NCI-H345 (cell line): ENCODE measurements around the gene C2orf42.
"Not testable (repeated sequence)": the region's sequence is repeated elsewhere in the genome, so short reads cannot be mapped to it uniquely, and the experiment has no call there.

Source experiments
- DNase-seq: peaks from one replicate; lab custom pipeline; 2025; lab: John Stamatoyannopoulos, UW

The C2orf42 gene

GRCh38 chr2:70131344-70132143 lies 59.3 kb downstream of the C2orf42 start:
- not testable (repeated sequence) for DNase-seq

DNA sequence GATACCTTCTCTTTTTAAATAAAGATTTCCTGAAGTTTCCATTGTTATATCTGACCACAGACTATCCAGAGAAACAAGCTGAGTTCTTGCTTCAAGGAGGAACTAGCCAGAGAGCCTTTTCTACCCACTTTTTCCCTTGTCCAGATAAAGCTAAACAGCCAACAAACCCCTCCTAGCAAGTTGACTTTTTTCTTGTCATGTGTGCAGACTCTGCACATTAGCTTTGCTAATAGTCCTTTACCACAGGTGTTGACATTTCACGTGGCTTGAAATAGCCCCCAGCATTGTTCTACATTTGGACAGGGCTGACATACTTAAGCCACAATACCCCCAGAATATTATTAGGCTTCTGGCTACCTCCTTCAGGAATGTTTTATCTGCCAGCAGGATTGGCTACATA lies 62.8 kb downstream of the C2orf42 start:
- DNase-seq: no peak

GRCh38 chr2:70126413-70126812 lies 64.4 kb downstream of the C2orf42 start:
- DNase-seq: no peak

DNA sequence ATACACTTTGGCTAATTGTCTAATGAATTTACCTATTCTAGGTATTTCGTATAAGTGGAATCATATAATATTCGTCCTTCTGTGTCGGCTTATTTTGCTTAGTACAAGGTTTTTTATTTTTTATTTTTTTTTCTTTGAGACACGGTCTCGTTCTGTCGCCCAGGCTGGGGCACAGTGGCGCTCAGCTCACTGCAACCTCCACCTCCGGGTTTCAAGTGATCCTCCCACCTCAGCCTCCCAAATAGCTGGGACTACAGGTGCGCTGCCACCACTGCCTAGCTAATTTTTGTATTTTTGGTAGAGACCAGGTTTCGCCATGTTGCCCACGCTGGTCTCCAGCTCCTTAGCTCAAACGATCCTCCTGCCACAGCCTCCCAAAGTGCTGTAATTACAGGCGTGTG lies 65.3 kb downstream of the C2orf42 start:
- no peak for DNase-seq

DNA sequence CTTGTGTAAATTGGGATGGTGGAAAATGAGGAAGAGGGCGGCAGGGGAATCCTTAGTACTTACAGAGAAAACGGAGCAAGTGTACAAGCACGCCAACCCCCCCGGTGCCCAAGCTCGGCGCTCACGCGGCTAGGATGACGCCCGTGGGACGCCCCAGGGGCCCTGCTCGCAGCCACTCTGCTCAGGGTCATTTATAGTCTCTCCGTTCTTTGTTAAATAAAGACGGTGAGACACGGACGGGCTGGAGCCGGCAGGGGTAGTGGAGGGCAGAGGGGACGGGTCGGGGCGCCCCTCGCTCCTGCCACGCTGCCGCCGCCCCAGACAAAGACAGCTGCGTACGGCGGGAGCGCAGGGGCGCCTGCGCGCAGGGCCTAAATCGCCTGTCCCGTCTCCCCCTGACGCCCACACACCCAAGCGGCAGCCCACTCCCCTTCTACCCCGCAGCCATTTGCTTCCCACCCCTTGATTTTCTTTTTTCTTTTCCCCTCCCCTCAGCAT lies 65.8 kb downstream of the C2orf42 start:
- DNase-seq: peak; percentile 65

- no peak for DNase-seq
Observed at GRCh38 chr2:70123829-70124116, 67.0 kb downstream of the C2orf42 start.

GRCh38 chr2:70123051-70123828 lies 67.6 kb downstream of the C2orf42 start:
- no peak for DNase-seq

DNA sequence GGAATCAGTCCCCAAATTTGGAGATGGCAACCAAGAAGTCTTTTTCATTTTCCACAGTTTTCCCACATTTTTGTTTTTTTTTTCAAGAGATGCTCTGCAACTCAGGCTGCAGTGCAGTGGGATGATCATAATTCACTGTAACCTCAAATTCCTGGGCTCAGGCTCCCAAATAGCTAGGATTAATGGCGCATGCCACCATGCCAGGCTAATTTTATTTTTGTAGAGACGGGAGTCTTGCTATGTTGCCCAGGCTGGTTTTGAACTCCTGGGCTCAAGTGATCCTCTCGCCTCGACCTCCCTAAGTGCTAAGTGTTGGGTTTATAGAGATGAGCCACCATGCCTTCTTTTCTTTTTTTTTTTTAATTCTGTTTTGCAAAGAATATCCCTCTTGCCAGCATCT lies 68.3 kb downstream of the C2orf42 start:
- DNase-seq: no peak

DNA sequence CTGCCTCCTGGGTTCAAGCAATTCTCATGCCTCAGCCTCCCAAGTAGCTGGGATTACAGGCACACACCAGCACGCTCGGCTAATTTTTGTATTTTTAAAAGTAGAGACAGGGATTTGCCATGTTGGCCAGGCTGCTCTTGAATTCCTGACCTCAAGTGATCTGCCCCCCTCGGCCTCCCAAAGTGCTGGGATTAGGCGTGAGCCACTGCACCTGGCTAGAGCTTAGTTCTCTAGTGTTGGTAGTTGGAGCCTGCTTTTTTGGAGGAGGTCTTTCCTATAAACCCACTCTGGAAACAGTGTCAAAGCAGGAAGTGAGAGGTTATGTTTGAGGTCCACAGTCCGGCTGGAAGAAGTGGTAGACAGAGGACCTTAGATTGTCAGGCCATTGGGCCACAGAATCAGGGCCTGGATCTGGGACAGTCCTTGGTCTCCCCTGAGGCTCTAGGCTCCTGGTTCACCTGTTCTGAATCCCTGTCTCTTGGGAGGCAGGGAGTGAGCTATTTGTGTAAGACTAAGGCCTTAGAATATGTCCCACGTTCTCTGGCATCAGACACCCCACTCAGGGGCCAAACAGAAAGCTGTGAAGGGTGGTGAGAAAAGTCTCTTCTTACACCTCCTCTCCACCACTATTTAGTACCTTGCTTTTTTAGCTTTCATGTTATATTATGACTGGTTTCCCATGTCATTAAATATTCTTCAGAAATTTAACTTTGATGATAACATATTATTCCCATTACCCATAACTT lies 69.0 kb downstream of the C2orf42 start:
- DNase-seq: no peak

- DNase-seq: no peak
Observed at GRCh38 chr2:70118798-70119454, 71.9 kb downstream of the C2orf42 start.

DNA sequence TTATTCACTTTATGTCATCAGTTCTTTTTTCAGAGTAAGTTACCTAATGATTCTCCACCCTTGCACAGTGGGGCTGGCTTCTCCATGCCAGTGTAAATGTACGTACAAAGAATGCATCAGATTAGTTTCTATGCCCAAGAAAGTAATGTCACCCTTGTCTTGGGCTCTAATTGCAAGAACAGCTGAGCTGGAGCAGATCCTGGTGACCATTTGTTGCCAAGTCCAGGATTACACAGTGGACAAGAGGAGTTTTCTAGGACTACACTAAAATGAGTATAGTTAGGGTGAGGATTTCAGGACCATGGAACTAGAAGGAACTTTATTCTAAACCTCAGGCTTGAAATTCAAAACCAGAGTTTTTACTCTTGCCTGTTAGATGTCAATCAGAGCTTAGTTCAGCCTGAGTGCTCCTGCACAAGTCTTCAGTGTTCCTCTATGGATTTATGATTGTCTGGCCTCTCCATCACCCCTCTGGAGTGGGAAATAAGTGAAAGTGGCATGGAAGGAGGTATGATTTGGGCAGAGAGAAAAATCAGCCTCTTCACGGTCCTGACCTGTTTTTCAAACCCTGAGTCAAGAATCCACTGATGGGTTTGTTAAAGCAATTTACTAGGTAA lies 73.8 kb downstream of the C2orf42 start:
- DNase-seq: no peak

DNA sequence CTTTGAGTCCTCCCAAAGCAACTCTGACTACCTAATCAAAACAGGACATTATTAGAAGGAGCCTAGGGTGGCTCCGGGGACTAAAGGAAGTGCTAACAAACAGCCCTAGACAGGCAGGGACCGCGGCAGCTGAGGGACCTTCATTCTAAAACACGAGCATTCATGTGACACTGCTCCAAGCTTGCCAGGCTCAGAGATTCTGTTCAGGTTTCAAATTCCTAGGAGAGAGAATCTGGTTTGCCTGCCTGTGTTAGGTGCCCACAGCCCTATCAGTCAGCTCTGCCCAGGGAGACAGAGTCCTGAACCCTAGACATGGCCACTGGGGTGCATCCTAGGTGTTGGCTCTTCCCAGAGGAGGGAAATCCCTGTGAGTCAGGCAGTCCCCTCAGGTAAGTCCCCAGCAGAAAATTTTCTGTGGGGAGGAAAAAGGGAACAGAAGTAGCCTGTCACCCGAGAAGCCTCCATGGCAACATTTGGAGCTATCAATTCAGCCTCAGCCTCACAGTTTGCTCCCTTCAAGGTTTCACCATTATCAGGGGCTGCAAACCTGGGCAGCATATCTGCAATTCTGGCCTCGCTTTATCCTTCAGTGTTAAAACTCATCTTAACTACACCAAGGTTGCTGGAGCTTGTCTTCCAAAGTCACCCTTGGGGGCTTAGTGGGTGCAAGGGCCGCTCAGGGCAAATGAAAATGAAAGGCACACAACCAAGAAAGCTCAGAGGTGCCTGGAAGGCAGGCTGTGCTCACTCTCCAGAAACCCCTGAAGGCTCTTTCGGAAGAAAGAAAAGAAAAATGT lies 75.0 kb downstream of the C2orf42 start:
- no peak for DNase-seq

DNA sequence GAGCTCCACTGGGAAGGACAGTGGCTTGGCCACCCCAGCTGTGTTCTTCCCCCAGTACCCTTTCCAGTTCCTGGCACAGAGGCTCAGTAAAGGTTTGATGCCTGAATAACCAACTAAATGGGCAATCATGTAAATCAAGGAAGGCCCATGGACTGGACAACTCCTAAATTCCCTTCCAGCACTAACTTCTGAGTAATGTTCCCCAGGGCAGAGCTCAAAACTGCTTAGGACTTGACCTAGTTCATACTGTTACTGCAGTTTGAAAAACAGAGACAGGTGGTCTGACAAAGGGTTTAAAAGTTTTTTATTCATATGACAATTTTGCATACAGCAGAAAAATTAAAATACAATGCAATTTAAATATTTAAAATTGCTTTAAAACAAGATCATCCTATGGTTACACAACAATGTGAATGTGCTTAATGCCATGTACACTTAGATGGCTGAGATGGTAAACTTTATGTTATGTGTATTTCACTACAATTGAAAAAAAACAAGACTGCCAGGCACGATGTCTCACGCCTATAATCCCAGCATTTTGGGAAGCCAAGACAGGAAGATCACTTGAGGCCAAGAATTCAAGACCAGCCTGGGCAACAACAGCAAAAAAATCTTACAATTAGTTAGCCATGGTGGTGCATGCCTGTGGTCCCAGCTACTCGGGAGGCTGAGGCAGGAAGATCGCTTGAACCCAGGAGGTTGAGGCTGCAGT lies 77.3 kb downstream of the C2orf42 start:
- DNase-seq: no peak

- peak; percentile 40 for DNase-seq
Observed at GRCh38 chr2:70111752-70112591, 78.8 kb downstream of the C2orf42 start.

DNA sequence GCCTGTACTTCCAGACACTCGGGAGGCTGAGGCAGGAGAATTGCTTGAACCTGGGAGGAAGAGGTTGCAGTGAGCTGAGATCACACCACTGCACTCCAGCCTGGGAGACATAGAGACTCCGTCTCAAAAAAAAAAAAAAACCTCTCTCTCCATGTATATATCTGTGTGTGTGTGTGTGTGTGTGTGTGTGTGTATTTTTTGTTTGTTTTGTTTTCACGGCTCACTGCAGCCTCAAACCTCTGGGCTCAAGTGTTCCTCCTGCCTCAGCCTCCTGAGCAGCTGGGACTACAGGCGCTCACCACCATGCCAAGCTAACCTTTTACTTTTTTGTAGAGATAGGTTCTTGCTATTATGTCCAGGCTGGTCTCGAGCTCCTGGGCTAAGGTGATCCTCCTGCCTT lies 80.4 kb downstream of the C2orf42 start:
- DNase-seq: peak; percentile 29

DNA sequence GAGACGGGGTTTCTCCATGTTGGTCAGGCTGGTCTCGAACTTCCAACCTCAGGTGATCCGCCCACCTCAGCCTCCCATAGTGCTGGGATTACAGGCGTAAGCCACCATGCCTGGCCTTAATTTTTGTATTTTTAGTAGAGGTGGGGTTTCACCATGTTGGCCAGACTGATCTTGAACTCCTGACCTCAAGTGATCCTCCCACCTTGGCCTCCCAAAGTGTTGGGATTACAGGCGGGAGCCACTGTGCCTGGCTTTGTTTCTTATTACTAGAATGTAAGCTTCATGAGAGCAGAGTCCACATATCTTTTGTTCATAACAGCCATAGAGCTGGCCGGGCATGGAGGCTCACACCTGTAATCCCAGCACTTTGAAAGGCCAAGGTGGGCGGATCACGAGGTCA lies 84.7 kb downstream of the C2orf42 start:
- DNase-seq: not testable (repeated sequence)

DNA sequence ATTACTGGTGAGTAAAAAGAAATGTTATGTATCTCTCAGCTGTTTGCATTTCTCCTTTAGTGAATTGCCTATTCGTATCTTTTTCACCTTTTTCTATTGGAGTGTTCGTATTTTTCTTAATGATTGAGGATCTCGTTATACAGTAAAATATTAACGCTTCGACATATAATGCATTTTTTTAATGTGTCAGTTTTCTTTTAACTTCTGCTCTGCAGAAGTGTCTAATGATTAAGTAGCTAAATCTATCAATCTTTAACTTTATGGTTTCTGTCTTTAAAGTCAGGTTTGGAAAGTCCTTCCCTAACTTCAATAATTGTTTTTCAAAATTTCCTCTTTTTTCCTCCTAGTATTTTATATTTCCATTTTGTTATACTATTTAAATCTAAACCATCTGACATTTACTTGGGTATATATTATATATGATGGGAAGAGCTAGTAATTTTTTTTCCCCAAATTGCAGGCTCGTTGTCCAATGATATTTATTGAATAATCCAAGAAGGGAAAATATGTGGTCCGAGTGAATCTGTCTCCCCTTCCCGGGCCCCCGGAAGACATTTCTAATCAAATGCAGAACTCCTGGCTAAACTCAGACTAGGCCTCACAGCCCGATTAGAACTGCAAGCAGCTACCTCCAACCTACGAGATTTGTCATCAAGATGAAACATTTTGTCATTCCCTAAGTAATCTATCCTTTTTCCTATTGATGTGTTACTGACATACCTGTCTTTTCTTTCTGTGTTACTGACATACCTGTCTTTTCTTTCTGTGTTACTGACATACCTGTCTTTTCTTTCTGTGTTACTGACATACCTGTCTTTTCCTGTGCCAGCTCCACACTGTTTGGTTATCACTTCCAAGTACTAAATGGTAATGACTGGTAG lies 86.3 kb downstream of the C2orf42 start:
- DNase-seq: no peak

- DNase-seq: no peak
Observed at GRCh38 chr2:70103531-70104061, 87.2 kb downstream of the C2orf42 start.
